HEK293 (cell line): Measurements from ENCODE around the gene BEX1.
A peak's percentile ranks its signal among the peaks of the same experiment; 100 is the strongest.
"Not testable (repeated sequence)": the region's sequence is repeated elsewhere in the genome, so short reads cannot be mapped to it uniquely, and the experiment has no call there.

Experiments
- CTCF ChIA-PET: fragments of 350-600 bp; formaldehyde crosslinking; extraction: SDS; loops from one replicate; lab custom pipeline; 2021; ENCODE audit warnings: antibody characterized with exemption; lab: Yijun Ruan, JAX
- POLR2A ChIA-PET: fragments of 300-600 bp; formaldehyde crosslinking; extraction: SDS; loops from one replicate; lab custom pipeline; 2020; ENCODE audit warnings: antibody characterized with exemption, inconsistent platforms; lab: Yijun Ruan, JAX
- H3K27ac ChIP-seq: fragments of 200-500 bp; sonication (Bioruptor generic); 2 replicates; pipeline ENCODE4 v1.5.1; 2014; ENCODE audit warnings: low read depth, low read length, control low read depth, inconsistent platforms; ENCODE audit errors: extremely low read depth
- H3K36me3 ChIP-seq, 2 experiments: fragments of 200-500 bp in 1 of 2; sonication (Bioruptor generic) in 1 of 2; 1 replicate in 1 of 2; 2 replicates in 1 of 2; pipeline ENCODE4 v1.5.1; 2014 to 2017; ENCODE audit warnings: inconsistent platforms in 2 of 2, low read length in 2 of 2; ENCODE audit not compliant: control insufficient read depth in 2 of 2, insufficient read depth in 1 of 2
- H3K4me1 ChIP-seq: fragments of 200-500 bp; sonication (Bioruptor generic); 2 replicates; pipeline ENCODE4 v1.5.1; 2014; ENCODE audit warnings: mild to moderate bottlenecking, low read length, inconsistent platforms; ENCODE audit not compliant: control insufficient read depth, insufficient read depth
- H3K4me3 ChIP-seq: 2 replicates; pipeline ENCODE4 v1.5.1; 2011; ENCODE audit warnings: low read depth, mild to moderate bottlenecking, control low read depth, low read length, moderate library complexity
- H3K9me3 ChIP-seq: fragments of 200-500 bp; sonication (Bioruptor generic); 2 replicates; pipeline ENCODE4 v1.5.1; 2014; ENCODE audit warnings: low read depth, low read length, inconsistent platforms; ENCODE audit not compliant: control insufficient read depth, insufficient read depth
- GLIS1 ChIP-seq: fragments of 450-650 bp; formaldehyde crosslinking; IDR thresholded peaks from 2 replicates; pipeline ENCODE4 v1.5.1; 2016; ENCODE audit warnings: missing biosample characterization, missing genetic modification characterization
- MZF1 ChIP-seq: fragments of 450-650 bp; formaldehyde crosslinking; IDR thresholded peaks from 2 replicates; pipeline ENCODE4 v1.5.1; 2017; ENCODE audit warnings: missing biosample characterization, missing genetic modification characterization, borderline replicate concordance
- YY1 ChIP-seq: fragments of 450-650 bp; formaldehyde crosslinking; IDR thresholded peaks from 2 replicates; pipeline ENCODE4 v1.5.1; 2018; ENCODE audit warnings: missing biosample characterization, missing genetic modification characterization
- ZBTB8A ChIP-seq: fragments of 450-650 bp; formaldehyde crosslinking; IDR thresholded peaks from 2 replicates; pipeline ENCODE4 v1.5.1; 2016; ENCODE audit warnings: missing biosample characterization, missing genetic modification characterization
- ZNF146 ChIP-seq: fragments of 450-650 bp; formaldehyde crosslinking; IDR thresholded peaks from 2 replicates; pipeline ENCODE4 v1.5.1; 2016; ENCODE audit warnings: missing biosample characterization, missing genetic modification characterization
- ZNF157 ChIP-seq: fragments of 450-650 bp; formaldehyde crosslinking; IDR thresholded peaks from 2 replicates; pipeline ENCODE4 v1.5.1; 2016; ENCODE audit warnings: missing biosample characterization, missing genetic modification characterization
- ZNF266 ChIP-seq: fragments of 450-650 bp; formaldehyde crosslinking; IDR thresholded peaks from 2 replicates; pipeline ENCODE4 v1.5.1; 2016; ENCODE audit warnings: missing biosample characterization, missing genetic modification characterization, low read depth
- ZNF311 ChIP-seq: fragments of 450-650 bp; formaldehyde crosslinking; IDR thresholded peaks from 2 replicates; pipeline ENCODE4 v1.5.1; 2017; ENCODE audit warnings: missing biosample characterization, missing genetic modification characterization, borderline replicate concordance
- ZNF610 ChIP-seq: fragments of 450-650 bp; formaldehyde crosslinking; IDR thresholded peaks from 2 replicates; pipeline ENCODE4 v1.5.1; 2016; ENCODE audit warnings: missing biosample characterization, missing genetic modification characterization, borderline replicate concordance
- TF ChIP-seq, protein P1 (sequence below): fragments of 450-650 bp; formaldehyde crosslinking; IDR thresholded peaks from 2 replicates; pipeline ENCODE4 v1.5.1; 2016; ENCODE audit warnings: missing biosample characterization, missing genetic modification characterization, borderline replicate concordance
- TF ChIP-seq, protein P2 (sequence below): fragments of 450-650 bp; formaldehyde crosslinking; optimal IDR thresholded peaks from 2 replicates; pipeline ENCODE3; 2016; ENCODE audit warnings: missing biosample characterization, mild to moderate bottlenecking, missing genetic modification characterization

BEX1 gene

DNA sequence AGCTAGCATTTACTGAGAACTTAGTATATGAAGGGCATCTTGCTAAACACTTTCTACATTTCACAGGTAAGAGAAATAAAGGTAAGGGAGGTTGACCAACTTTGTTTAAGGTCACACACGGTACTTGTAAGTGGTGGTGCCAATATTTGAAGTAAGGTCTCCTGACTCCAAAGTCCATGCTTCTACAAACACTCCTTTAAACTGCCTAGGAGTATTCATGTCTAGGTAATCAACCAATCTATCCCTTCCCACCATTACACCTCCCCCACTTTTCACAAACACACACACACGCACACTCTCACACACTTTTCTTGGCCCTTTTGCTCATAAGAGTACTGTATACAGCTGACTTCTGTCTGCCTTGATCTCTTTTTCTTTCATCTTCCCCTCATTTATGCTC lies 7.1 kb downstream of the BEX1 start:
- CTCF ChIA-PET, result interaction anchor here (2.4 kb wide), 1 partner anchor 106 kb away, joined by 9 read pairs; no protein-coding TSS in a partner anchor
- no peaks in the 10 kb centered on the region for H3K36me3 ChIP-seq
- TF ChIP-seq ZNF610 (tag by site-specific recombination) (no peak), YY1 (tag by site-specific recombination) (no peak)
- TF ChIP-seq, all 188 proteins: peak for 0
- Histone ChIP-seq H3K9me3 (no peaks in the 10 kb centered on the region), H3K4me3 (no peak overlapping the region), H3K4me1 (no peaks in the 10 kb centered on the region), H3K27ac (no peak overlapping the region)
- POLR2A ChIA-PET, result no interaction called here

DNA sequence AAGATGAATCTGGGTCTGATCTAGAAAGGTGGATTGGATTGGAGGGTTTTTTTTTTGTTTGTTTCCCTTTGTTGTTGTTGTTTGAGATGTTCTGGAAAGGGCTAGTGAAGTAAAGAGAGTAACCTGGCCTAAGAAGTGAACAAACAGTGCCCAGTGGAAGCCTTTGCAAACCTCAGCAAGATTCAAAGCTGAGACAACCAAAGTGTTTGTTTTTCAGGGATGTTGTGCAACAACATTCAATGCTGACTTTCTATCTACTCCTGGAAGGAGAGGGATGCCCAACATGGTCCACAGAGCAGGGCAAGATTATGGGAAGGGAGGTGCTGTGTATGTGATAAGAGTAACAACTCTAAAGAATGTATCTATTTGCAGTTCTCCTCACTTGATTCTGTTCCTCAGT lies 11.3 kb downstream of the BEX1 start:
- Histone ChIP-seq H3K4me1 (no peaks in the 10 kb centered on the region), H3K4me3 (no peak overlapping the region), H3K36me3 (no peaks in the 10 kb centered on the region), H3K9me3 (no peaks in the 10 kb centered on the region), H3K27ac (no peak overlapping the region)
- ChIA-PET POLR2A (no interaction called here), CTCF (interaction anchor here (0.7 kb wide), 1 partner anchor 1970 kb away, joined by 3 read pairs; no protein-coding TSS in a partner anchor)
- TF ChIP-seq ZNF311 (tag by site-specific recombination) (no peak), ZNF157 (tag by site-specific recombination) (no peak)
- TF ChIP-seq, protein P1, sequence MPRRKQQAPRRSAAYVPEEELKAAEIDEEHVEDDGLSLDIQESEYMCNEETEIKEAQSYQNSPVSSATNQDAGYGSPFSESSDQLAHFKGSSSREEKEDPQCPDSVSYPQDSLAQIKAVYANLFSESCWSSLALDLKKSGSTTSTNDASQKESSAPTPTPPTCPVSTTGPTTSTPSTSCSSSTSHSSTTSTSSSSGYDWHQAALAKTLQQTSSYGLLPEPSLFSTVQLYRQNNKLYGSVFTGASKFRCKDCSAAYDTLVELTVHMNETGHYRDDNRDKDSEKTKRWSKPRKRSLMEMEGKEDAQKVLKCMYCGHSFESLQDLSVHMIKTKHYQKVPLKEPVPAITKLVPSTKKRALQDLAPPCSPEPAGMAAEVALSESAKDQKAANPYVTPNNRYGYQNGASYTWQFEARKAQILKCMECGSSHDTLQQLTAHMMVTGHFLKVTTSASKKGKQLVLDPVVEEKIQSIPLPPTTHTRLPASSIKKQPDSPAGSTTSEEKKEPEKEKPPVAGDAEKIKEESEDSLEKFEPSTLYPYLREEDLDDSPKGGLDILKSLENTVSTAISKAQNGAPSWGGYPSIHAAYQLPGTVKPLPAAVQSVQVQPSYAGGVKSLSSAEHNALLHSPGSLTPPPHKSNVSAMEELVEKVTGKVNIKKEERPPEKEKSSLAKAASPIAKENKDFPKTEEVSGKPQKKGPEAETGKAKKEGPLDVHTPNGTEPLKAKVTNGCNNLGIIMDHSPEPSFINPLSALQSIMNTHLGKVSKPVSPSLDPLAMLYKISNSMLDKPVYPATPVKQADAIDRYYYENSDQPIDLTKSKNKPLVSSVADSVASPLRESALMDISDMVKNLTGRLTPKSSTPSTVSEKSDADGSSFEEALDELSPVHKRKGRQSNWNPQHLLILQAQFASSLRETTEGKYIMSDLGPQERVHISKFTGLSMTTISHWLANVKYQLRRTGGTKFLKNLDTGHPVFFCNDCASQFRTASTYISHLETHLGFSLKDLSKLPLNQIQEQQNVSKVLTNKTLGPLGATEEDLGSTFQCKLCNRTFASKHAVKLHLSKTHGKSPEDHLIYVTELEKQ (tag by site-specific recombination), result no peak

DNA sequence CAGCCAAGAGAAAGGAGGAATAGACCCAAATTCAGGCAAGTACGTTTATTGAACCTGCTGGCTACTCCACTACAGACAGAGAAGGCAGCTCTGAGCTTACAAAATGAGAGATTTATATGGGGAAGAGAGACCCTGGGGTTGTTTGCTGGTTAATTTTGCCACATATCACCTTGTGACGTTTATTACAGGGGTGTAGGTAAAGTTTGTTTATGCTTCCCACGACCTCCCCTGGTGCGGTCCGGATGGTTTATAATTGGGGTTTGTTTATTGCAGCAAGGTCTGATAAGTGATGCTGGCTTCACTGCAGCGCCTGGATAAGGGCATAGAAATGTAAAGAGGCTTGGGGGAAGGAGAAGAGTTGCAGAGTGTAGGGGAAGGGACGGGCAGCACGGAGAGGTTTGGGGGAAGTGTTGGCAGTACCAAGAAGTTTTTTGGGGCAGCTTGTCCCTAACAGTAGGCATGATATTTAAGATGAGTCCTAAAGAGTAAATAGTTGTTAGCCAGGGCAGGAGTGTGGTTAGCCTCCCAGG lies 12.6 kb downstream of the BEX1 start:
- Histone ChIP-seq H3K4me1 (no peaks in the 10 kb centered on the region), H3K4me3 (no peak overlapping the region), H3K9me3 (no peaks in the 10 kb centered on the region; the same call in none of the 2 replicates), H3K36me3 (no peaks in the 10 kb centered on the region), H3K27ac (no peak overlapping the region)
- no peak for TF ChIP-seq ZNF266
- TF ChIP-seq GLIS1, result peak; percentile 82
- TF ChIP-seq, protein P2, sequence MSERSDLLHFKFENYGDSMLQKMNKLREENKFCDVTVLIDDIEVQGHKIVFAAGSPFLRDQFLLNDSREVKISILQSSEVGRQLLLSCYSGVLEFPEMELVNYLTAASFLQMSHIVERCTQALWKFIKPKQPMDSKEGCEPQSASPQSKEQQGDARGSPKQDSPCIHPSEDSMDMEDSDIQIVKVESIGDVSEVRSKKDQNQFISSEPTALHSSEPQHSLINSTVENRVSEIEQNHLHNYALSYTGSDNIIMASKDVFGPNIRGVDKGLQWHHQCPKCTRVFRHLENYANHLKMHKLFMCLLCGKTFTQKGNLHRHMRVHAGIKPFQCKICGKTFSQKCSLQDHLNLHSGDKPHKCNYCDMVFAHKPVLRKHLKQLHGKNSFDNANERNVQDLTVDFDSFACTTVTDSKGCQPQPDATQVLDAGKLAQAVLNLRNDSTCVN (tag by site-specific recombination), result no peak
- TF ChIP-seq ZBTB8A (tag by site-specific recombination), result peak; percentile 80
- no peak for TF ChIP-seq MZF1 (tag by site-specific recombination)
- ChIA-PET CTCF (no interaction called here), POLR2A (no interaction called here)

DNA sequence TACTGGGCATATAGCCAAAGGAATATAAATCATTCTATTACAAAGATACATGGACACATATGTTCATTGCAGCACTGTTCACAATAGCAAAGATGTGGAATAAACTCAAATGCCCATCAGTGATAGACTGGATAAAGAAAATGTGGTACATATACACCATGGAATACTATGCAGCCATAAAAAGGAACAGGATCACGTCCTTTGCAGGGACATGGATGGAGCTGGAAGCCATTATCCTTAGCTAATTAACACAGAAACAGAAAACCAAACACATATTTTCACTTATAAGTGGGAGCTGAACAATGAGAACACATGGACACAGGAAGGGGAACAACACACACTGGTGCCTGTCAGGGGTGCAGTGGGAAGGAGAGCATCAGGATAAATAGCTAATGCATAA lies 30.6 kb downstream of the BEX1 start:
- H3K27ac ChIP-seq, POLR2A ChIA-PET, H3K9me3 ChIP-seq, H3K4me1 ChIP-seq, H3K4me3 ChIP-seq, H3K36me3 ChIP-seq: not testable (repeated sequence)
- CTCF ChIA-PET, result interaction anchor here (1.5 kb wide), 1 partner anchor 134 kb away, joined by 3 read pairs; no protein-coding TSS in a partner anchor
- TF ChIP-seq ZNF146 (tag by site-specific recombination), result peak; percentile 83
